ENCODE measurements around the gene PRR35. TPM values are rescaled to one million over a fixed set of nuclear protein-coding genes. Genes with fewer than 3 reads are reported as not detected.

The PRR35 gene
- not detected in 2 replicates for total RNA-seq

GRCh38 chr16:560204-560700, at the start of gene PRR35:
Gene PRR35, plus strand, starts transcription at chr16:560394. Its CDS starts 2,901 bp downstream, at chr16:563295.

GRCh38 chr16:527015-527903, 32.9 kb upstream of the PRR35 start, which contains the start of gene CAPN15:
Gene CAPN15, plus strand, starts transcription at chr16:527712. Its CDS starts 19,127 bp downstream, at chr16:546839.

GRCh38 chr16:566475-567372, 6.5 kb downstream of the PRR35 start, which contains the start of gene NHLRC4:
Gene NHLRC4, plus strand, starts transcription at chr16:567005. Its CDS starts 1,043 bp downstream, at chr16:568048.

GRCh38 chr16:569445-570254, 9.5 kb downstream of the PRR35 start, which contains the start of gene PIGQ:
Gene PIGQ, plus strand, starts transcription at chr16:569968. Its CDS starts 4,107 bp downstream, at chr16:574075.

GRCh38 chr16:589658-590187, 29.5 kb downstream of the PRR35 start, which contains the start of gene RAB40C:
Gene RAB40C, plus strand, starts transcription at chr16:590066. Its CDS starts 226 bp downstream, at chr16:590292.

Other genes with a start within 250 kb of the PRR35 start
- gene AXIN1, start 207.7 kb upstream of the PRR35 start, total RNA-seq = 19.0 and 20.7 TPM in 2 replicates
- gene MRPL28, start 189.9 kb upstream of the PRR35 start, total RNA-seq = 55.9 and 64.4 TPM in 2 replicates
- 28.3 and 44.1 TPM in 2 replicates for gene PGAP6, start 178.4 kb upstream of the PRR35 start, total RNA-seq
- gene NME4, start 163.2 kb upstream of the PRR35 start, total RNA-seq = 88.8 and 105 TPM in 2 replicates
- 15.5 and 19.2 TPM in 2 replicates for gene DECR2, start 158.5 kb upstream of the PRR35 start, total RNA-seq
- 29.1 and 32.8 TPM in 2 replicates for gene RAB11FIP3, start 134.7 kb upstream of the PRR35 start, total RNA-seq
- gene CAPN15, start 32.7 kb upstream of the PRR35 start, total RNA-seq = 29.2 and 37.8 TPM in 2 replicates
- 3.5 and 4.4 TPM in 2 replicates for gene NHLRC4, start 6.6 kb downstream of the PRR35 start, total RNA-seq
- gene PIGQ, start 9.6 kb downstream of the PRR35 start, total RNA-seq = 20.2 and 25.1 TPM in 2 replicates
- gene RAB40C, start 29.7 kb downstream of the PRR35 start, total RNA-seq = 10.9 and 19.7 TPM in 2 replicates
- gene WFIKKN1, start 70.6 kb downstream of the PRR35 start, total RNA-seq = 0.06 TPM in 1 of 2 replicates, not detected in the other
- gene METTL26, start 75.9 kb downstream of the PRR35 start, total RNA-seq = 187 and 190 TPM in 2 replicates
- 21.0 and 34.2 TPM in 2 replicates for gene MCRIP2, start 81.4 kb downstream of the PRR35 start, total RNA-seq
- gene WDR90, start 89.0 kb downstream of the PRR35 start, total RNA-seq = 5.7 and 9.1 TPM in 2 replicates
- 18.7 and 19.5 TPM in 2 replicates for gene RHOT2, start 107.7 kb downstream of the PRR35 start, total RNA-seq
- gene RHBDL1, start 115.3 kb downstream of the PRR35 start, total RNA-seq = 0.50 and 1.5 TPM in 2 replicates
- gene STUB1, start 120.0 kb downstream of the PRR35 start, total RNA-seq = 97.2 and 118 TPM in 2 replicates
- gene JMJD8, start 123.9 kb downstream of the PRR35 start, total RNA-seq = 47.8 and 63.7 TPM in 2 replicates
- 14.2 and 14.9 TPM in 2 replicates for gene WDR24, start 130.0 kb downstream of the PRR35 start, total RNA-seq
- gene FBXL16, start 145.4 kb downstream of the PRR35 start, total RNA-seq = not detected in 2 replicates
- 115 and 126 TPM in 2 replicates for gene METRN, start 154.7 kb downstream of the PRR35 start, total RNA-seq
- gene ANTKMT, start 160.8 kb downstream of the PRR35 start, total RNA-seq = 30.0 and 34.0 TPM in 2 replicates
- 0.10 and 1.3 TPM in 2 replicates for gene CCDC78, start 166.0 kb downstream of the PRR35 start, total RNA-seq
- 5.9 and 16.4 TPM in 2 replicates for gene HAGHL, start 166.7 kb downstream of the PRR35 start, total RNA-seq
- 8.9 and 16.7 TPM in 2 replicates for gene CIAO3, start 180.6 kb downstream of the PRR35 start, total RNA-seq
- not detected in 2 replicates for gene MSLN, start 200.3 kb downstream of the PRR35 start, total RNA-seq
- 20.3 and 26.0 TPM in 2 replicates for gene RPUSD1, start 228.0 kb downstream of the PRR35 start, total RNA-seq
- gene CHTF18, start 228.2 kb downstream of the PRR35 start, total RNA-seq = 2.0 and 4.9 TPM in 2 replicates
- not detected in 2 replicates for gene GNG13, start 240.3 kb downstream of the PRR35 start, total RNA-seq